ENCODE results near the gene NELFE. TPM values are rescaled to one million over a fixed set of nuclear protein-coding genes. Genes with fewer than 3 reads are reported as not detected.
A peak's percentile ranks its signal among the peaks of the same experiment; 100 is the strongest.

The NELFE gene
- total and polyA plus RNA-seq, 2 of the 13 experiments (the other 11 are each of a cell fraction or from before 2014, with no cell fraction given) = 51.3 to 69.8 TPM

- no peak for TF ChIP-seq SNAPC4 (CRISPR knock-in tag; IDR thresholded peaks at IDR 0.05)
- no peak for TF ChIP-seq ZNF503 (CRISPR knock-in tag; IDR thresholded peaks at IDR 0.05)
- no peak for TF ChIP-seq TAF1 (CRISPR knock-in tag; IDR thresholded peaks at IDR 0.05)
- TF ChIP-seq ZBTB34 (CRISPR knock-in tag; IDR thresholded peaks at IDR 0.05) = no peak
- no peak for TF ChIP-seq ETS1 (CRISPR knock-in tag; IDR thresholded peaks at IDR 0.05)
- TF ChIP-seq CENPBD1 (CRISPR knock-in tag; IDR thresholded peaks at IDR 0.05; ENCODE audit: borderline replicate concordance, low read depth) = no peak
- TF ChIP-seq BHLHE40 (IDR thresholded peaks at IDR 0.05; ENCODE audit: low read length) = no peak
- no peak for TF ChIP-seq TFDP2 (CRISPR knock-in tag; IDR thresholded peaks at IDR 0.05)
- TF ChIP-seq KDM6A (CRISPR knock-in tag; IDR thresholded peaks at IDR 0.05; ENCODE audit: low read depth) = no peak
- TF ChIP-seq ATF7 (IDR thresholded peaks at IDR 0.05) = no peak
- TF ChIP-seq ATF7 (CRISPR knock-in tag; IDR thresholded peaks at IDR 0.05) = no peak
- no peak for TF ChIP-seq HNRNPL (IDR thresholded peaks at IDR 0.05; ENCODE audit: low read depth, low read length)
- TF ChIP-seq PTBP1 (IDR thresholded peaks at IDR 0.05; ENCODE audit: low read depth, low read length, poor library complexity, severe bottlenecking) = no peak
- TF ChIP-seq SMC3 (IDR thresholded peaks at IDR 0.05; ENCODE audit: low read length) = peak; percentile 97
- no peak for TF ChIP-seq STAT5B (CRISPR knock-in tag; IDR thresholded peaks at IDR 0.05)
- no peak for TF ChIP-seq GFI1 (CRISPR knock-in tag; IDR thresholded peaks at IDR 0.05; ENCODE audit: borderline replicate concordance)
- TF ChIP-seq ZNF441 (CRISPR knock-in tag; IDR thresholded peaks at IDR 0.05; ENCODE audit: borderline replicate concordance) = no peak
- no peak for TF ChIP-seq LCORL (IDR thresholded peaks at IDR 0.05)
- no peak for TF ChIP-seq LCORL (CRISPR knock-in tag; IDR thresholded peaks at IDR 0.05)
- TF ChIP-seq ATF7-NPFF (CRISPR knock-in tag; IDR thresholded peaks at IDR 0.05; ENCODE audit: low read depth) = no peak
Measured at GRCh38 chr6:31952140-31952805, 6.5 kb downstream of the NELFE start (continued).
